GM19328 (cell line): ENCODE results near the gene PTPRZ1.

ENCODE experiments used
- ATAC-seq: cut with Tn5 transposase; IDR thresholded peaks from one replicate; pipeline ENCODE4 v1.9.1; 2021; ENCODE audit warnings: mild to moderate bottlenecking, moderate library complexity; ENCODE audit not compliant: unreplicated experiment

The PTPRZ1 gene

DNA sequence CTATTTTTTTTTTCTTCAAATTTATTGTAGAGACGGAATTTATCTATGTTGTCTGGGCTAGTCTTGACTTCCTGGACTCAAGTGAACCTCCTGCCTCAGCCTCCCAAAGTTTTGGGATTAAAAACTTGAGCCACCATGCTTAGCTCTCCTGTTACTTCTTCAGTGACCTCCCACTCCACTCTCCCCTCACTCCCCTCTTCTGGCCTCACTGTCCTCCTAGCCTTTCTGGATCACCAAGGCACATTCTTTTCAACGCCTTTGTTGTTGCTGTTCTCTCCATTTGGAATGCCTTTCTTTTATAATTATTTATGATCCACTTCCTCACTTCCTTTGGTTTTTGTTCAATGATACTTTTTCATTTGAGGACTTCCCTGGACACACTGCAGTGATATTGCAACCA lies 17.9 kb downstream of the PTPRZ1 start:
- no peak for ATAC-seq

DNA sequence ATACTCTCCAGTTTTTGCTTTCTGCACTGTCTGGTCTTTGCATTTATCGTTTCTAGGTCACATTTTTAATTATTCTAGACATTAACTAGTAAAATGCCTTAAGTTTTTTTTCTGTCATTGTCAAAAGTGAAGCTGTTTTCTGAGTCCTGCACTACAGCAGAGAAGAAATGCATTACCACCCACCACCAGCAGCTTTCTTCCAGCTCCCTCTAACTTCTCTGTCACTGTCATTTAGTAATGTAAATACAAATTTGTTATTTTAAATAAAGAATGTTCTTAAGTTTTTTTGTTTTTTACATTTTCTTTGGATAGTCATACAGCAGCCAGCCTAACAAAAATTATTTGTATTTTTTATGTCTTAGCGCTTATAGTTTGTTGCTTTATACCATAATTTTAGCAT lies 18.8 kb downstream of the PTPRZ1 start:
- no peak for ATAC-seq

DNA sequence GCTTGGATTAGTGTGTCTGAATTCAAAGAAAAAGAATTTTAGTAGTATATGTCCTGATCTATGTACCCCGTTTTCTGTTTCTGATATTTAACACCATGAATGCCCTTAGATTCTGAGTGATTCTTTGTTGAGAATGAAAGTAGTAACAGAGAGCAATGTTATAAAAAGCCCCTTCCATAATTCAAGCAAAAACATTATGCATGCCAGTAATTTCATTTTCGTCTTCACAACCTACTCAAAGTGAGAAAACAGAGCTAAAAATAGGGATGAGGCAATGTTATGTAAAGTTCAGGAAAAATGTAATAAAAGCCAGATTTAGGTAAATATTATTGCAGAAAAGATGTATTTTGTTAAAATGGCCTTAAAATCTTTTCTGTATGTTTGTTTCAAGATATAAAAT lies 28.1 kb downstream of the PTPRZ1 start:
- ATAC-seq: no peak

DNA sequence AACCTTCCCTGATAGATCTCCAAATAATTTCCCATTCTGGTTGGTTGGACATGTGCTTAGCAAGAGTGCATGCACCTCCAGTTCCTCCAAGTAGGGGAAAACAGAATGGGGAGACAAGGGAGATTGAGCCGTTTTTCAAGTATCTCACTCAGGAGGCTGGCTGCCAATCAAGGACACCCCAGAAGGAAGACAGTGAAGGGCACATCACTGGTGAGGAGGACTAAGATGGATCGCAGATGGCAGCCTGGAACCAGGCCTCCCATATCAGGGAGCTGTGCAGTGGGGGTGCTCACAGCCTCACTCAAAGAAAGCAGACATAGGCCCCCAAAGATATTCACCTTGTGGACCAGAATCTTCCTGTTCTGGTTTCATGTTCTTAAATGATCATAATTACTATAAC lies 31.2 kb downstream of the PTPRZ1 start:
- ATAC-seq: no peak

DNA sequence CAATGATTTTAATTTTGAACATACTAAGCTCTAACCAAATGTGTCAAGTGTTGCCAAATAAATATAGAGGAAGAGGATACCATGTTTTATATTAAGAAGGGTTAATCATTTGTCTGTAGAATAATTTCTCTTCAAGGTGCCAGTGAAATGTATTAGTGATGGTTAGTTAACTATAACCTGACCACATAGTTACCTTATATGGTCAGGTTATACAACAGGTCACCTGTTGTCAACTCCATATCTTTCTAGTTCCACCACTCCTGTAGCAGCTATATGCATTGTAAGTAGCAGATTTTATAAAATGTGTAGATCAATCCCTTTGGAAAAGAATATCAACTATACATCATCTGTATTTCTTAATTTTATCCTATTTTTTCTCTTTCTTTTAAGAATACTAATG lies 35.1 kb downstream of the PTPRZ1 start:
- no peak for ATAC-seq

DNA sequence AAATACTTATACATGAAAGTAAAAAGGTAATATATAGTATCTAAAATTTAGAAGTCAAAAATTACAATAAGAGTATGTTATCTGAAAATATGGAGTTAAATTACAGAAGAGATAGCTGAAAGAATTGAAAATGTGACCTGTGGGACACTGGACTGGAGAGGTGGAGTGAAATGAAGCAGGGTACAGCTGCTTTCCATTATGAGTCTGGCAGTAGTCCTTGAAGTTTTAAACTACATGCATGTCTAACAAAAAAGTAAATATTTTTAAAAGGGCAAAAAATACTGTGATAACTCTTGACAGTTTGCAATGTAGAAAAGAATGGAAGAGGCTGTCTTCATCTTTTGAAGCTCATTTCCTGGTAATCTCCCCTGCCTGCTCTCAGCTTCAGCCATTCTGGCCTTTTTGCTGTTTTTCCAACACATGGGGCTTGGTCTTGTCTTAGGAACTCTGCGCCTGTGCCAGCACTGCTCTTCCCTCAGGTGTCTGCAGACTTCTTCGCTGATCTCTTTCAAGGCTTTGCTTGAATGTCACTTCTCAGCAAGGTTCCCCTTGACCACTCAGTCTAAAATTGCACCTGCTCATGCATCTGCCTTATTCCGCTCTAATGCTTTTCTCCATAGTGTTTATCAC lies 36.9 kb downstream of the PTPRZ1 start:
- ATAC-seq: no peak

DNA sequence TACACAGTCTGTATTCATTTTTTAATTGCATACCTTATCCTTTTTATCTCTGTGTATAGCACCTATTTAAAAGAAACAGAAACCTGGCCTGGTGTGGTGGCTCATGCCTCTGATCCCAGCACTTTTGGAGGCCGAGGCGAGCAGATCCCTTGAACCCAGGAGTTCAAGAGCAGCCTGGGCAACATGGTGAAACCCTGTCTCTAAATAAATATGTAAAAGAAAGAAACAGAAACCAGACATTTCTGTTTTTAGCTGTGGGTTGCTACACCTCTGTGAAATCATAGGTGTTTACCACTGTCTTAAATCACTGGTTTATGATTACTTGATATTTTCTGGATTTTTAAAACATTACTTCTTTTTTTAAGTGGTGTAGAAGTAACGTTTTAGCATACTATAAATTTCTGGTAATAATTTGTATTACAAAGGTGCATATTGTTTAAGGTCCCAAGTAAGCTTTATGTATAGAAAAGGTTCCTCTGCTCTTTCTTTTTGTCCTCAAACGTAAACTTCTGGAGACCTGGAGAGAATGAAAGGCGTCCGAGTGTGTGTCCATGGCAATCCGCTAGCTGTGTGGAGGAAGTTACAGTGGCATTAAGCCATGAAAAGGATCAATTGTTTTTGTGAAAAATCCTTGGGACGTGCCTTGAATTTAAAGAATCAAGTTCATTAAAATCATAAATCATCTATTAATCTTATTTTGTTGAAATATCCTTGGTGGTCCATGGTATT lies 41.1 kb downstream of the PTPRZ1 start:
- no peak for ATAC-seq

DNA sequence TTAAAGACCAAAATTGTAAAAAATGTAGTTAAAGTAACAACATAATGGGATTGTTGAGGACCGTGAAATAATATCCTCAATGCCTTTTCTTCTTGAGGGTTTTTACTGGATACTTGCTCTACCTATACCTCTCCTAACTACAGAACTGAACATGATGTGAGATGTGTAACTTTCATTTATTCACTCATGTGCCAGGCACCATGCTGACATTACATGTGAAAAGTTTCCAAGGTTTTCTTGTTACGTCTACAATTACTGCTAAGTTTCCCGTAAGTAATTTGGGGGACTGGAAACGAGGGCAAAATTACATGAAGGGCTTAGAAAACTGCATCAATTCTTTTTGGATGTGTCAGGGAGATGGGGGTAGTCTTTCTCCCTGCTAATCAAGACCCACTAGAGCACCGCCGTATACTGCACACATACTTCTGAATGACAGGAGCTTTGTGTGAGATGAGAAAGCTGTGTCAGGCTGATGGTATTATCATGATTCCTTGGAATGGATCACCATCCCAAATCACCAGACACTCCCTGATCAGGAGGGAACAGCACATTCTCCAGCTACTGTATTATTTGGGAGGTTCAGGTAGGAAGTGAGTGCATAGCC lies 41.8 kb downstream of the PTPRZ1 start:
- ATAC-seq: no peak

DNA sequence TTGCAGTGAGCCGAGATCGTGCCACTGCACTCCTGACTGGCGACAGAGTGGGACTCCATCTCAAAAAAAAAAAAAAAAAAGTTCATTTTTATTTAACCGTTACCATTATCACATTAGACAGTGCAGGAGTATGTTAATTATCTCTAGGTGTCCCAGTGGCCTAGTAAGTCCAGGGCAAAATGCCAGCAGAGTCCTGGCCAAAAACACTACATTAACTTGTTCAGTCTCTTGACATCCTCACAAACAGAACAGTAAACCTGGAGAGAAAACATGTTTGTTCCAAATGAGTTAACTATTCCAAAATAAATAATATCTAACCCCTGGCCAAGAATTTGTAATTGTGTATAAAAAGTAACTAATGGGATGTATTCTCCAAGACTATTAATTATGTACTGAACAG lies 43.2 kb downstream of the PTPRZ1 start:
- ATAC-seq: no peak

DNA sequence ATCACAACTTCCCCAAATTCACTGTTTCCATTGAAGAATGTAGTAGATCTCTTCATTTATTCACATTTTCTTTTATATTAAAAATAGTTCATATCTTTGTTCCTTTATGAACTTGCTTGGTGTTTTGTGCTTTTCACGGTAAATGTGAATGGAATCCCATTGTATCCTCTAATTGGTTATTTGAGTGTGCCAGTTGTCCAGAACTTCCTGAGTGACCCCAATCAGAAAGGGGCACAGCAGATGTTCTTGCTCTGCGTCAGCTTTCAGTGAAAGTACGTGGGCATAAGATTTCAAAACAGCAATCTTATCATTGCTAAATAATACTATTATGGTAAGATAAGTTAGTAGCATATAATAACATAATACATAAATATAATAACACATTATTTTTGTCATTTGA lies 47.0 kb downstream of the PTPRZ1 start:
- no peak for ATAC-seq

DNA sequence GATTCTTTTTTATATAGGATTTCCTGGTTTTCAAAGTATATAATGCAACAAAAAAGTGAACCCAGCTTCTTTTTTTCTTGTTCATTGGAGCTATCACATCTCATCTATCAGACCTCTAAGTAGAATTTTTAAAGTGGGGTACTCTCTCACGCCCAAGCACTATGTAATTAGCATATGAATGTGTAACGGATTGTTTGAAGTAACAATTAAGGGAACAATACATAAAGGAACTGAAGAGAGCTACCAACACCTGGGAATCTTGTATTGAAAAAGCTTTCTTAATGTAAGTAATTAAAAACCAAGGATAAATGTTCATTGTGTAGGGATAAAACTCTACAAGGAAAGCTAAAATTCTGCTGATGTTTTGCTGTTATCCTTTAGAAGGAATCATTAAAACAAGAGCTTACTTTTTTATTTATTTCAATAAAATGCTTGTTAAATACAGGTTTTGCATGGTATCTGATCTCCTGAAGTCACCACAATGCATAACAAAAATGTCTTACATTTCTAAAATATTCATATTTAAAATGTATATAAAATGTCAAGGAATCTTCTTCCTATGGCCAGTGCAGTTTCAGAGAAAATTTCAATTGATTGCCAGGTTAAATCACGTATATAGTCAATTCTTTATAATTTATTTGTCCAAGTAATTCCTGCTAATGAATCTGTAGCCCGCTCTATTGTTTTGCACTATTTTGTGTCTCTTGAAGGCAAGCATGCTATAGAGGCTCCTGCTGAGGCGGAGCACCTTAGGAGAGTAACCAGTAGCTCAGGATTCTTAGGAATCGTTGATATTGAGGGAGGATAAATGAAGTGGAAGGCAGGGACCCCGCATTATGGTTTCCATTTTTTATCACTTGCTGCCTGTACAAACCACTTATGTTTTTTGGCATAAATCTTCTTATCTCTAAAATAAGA lies 51.6 kb downstream of the PTPRZ1 start:
- no peak for ATAC-seq

DNA sequence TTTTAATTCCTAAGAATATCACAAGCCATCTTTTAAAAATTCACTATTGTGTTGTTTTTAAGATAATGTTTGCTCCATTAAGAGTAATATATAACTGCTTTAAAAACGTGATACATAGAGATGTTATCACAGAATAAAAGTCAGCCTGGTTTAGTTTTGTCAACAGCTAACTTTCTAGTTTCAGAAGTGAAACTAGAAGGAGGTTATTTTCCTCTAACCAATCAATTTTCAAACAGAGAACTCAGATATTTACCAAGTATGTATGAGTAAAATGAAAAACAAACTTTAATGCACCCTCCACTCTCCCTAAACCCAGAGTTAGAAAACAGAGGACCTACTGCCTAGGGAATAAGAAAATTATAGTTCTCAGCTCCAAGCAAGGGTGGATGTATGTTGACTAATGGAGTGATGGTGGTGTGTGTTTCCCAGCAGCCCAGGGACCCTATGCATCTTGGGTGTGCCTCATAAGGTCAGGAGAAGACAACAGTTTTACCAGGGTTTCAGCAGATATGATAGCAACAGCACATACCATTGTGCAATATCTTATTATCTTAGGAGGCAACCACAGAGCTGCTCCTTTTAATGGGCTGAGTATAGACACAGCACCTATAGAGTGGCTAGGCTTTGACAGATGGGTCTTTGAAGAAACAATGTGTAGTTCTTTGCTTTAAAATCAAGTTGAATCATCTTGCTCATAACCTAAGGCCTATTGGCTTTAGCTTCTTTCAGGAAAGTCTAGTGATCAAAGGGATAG lies 58.4 kb downstream of the PTPRZ1 start:
- no peak for ATAC-seq

DNA sequence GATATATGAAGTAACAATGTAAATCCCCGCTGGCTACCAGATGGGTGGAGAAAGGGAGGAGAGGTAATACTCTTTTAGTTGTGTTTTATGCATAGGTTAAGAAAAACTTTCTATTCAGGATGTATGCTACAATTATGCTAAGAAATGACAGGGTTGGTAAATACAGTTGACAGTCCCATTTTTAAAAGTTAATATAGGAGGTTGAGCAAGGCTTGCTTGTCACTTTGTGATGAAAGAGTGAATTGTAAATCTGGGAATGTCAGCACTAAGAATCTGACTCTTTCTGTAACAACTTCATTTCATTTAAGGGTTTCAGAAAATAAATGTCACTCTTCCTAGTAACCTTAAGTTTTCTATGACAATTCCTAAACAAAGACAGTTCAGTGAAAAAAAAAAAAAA lies 59.8 kb downstream of the PTPRZ1 start:
- ATAC-seq: no peak

DNA sequence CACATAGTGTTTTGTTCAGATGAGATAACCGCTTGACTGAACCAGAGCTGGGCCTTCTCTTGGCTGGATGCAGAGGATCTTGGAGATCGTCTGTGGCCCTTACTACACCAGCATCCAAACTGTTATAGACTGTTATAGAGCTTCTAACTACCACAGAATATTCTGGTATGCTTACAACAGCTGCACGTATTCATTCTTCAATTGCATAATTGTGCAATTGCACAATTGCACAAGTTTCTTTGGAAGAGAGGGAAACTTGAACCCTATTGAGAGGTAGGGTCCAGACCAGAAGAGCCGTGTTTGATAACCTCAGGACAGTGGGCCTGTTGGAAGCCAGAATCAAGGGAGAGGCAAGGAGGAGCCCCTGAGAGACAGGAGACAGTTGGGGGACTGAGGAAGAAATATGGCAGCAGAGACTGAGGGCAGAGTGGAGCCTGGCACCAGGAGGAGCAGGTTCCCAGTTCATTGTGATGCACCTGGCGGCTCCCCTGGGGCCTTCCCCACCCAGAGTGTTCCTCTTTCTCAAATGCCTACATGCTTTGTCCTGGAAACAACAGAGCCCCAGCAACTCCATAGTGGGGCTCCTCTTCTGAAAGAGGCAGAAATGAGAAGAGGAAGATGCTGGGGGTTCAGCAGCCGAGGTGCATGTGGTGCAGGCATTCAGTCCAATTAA lies 64.1 kb downstream of the PTPRZ1 start:
- no peak for ATAC-seq

DNA sequence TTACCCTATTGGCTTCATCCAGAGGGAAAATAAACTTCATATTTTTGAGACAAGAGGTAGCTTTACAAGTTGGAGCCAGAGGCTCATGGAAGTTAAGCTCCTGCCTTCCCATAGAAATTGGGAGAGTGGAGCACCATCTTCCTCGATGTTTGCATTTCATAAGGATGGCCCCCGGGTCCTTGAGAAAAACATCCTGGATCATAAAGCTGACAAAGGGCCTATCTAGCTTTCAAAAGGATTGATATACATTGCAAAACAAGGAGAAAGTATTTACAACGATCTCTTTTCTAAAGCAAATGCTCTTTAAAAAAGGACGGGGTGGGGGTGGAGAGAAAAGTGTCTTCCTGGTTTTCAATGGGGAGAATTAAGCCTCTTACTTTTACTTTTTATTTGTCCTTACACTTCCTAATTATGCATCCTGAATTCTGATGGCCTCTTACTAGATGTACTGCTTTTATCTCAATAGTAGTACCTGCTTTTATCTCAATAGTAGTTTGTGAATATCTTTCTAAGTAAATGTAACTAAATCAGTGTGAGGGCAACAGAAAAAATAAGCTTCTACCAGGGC lies 65.6 kb downstream of the PTPRZ1 start:
- no peak for ATAC-seq

DNA sequence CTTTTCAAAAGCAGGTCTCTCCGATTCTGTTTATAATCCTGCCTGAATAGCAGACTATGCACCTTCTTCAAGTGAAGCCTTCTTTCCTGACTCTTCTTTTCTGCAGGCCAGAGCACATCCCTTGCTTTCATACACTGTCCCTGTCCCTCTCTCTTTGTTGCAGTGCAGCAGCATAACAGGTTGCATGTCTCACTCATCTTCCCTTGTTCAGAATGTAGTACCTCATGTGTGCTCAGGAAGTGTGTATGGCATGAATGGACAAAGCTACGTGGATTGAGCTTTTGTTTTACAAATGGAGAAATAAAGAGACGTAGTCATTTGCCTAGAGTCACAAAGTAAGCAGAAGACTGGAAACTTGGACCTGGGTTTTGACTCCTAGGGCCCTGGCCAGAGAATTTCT lies 68.0 kb downstream of the PTPRZ1 start:
- no peak for ATAC-seq

DNA sequence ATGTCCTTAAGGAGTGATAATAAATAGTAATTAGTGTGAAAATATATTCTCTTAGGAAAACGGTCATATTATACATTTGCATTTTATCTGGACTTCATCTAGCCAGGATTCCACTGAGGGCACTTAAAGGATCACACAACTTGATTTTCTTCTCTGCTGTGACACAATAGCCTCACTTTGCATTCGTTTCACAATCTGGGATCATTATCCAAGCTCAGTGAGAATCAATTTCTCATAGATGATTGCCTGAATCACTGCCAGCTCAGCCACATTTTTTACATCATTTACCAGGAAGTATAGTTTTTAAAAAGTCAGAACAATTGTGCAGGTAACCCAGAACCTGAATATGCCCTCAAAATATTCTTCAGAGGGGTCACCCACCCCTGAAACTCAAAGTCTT lies 68.9 kb downstream of the PTPRZ1 start:
- ATAC-seq: no peak

DNA sequence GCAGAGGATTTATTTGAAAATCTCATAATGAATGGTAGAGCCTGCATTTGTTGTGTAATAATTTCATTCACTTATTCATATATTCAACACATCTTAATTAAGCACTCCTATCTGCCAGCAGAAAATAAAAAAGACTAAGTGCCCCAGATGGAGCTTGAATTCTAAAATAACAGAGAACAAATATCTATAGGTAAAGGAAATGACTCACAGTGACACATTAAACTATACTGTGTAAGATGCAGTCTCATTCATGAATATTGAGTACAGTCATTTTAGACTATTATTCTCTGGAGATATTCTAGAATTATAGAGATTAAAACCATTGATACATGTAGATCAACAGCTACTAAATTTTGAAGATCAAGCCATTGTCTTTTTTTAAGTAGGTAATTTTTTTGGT lies 72.1 kb downstream of the PTPRZ1 start:
- no peak for ATAC-seq

DNA sequence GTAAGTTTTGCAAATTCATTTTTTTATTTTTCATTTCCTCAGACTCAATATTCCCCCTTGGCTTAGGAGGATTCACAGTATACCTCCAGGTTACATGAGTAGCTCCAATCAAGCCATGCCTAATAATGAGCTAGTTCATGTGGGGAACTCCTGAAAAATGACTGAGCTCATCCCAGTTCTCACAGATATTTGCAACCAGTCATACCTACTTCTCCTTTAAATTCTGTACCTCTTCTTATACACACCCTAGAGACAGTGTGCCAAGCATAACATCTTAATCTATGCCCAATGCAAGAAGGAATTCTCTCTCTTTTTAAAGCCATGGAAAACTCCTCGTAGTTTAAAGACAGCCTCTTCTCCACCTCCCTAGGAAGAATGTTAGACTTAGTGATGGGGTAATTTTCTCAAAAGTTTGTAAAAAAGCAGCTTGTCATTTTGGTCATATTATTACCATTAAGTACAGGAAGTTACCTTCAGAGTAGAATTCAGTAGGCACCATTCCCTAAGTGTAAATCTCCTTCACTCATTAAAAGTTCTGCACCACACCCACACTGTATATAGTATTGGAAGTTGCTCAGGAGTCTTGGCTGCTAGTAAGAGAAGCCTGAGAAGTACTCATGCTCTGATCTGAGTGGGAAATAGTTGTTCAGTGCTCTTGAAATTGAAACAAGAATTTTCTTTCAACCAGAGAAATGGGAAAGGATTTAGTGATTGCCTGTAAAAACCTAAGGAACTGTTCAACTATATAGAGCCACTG lies 72.7 kb downstream of the PTPRZ1 start:
- no peak for ATAC-seq
